HEK293 (cell line): ENCODE measurements around the gene PHACTR2.

Experiments used
- CTCF ChIA-PET: fragments of 350-600 bp; formaldehyde crosslinking; extraction: SDS; loops from one replicate; lab custom pipeline; 2021; ENCODE audit warnings: antibody characterized with exemption; lab: Yijun Ruan, JAX
- POLR2A ChIA-PET: fragments of 300-600 bp; formaldehyde crosslinking; extraction: SDS; loops from one replicate; lab custom pipeline; 2020; ENCODE audit warnings: antibody characterized with exemption, inconsistent platforms; lab: Yijun Ruan, JAX
- H3K27ac ChIP-seq: fragments of 200-500 bp; sonication (Bioruptor generic); 2 replicates; pipeline ENCODE4 v1.5.1; 2014; ENCODE audit warnings: low read depth, low read length, control low read depth, inconsistent platforms; ENCODE audit errors: extremely low read depth
- H3K36me3 ChIP-seq, 2 experiments: fragments of 200-500 bp in 1 of 2; sonication (Bioruptor generic) in 1 of 2; 1 replicate in 1 of 2; 2 replicates in 1 of 2; pipeline ENCODE4 v1.5.1; 2014 to 2017; ENCODE audit warnings: inconsistent platforms in 2 of 2, low read length in 2 of 2; ENCODE audit not compliant: control insufficient read depth in 2 of 2, insufficient read depth in 1 of 2
- H3K4me1 ChIP-seq: fragments of 200-500 bp; sonication (Bioruptor generic); 2 replicates; pipeline ENCODE4 v1.5.1; 2014; ENCODE audit warnings: mild to moderate bottlenecking, low read length, inconsistent platforms; ENCODE audit not compliant: control insufficient read depth, insufficient read depth
- H3K4me3 ChIP-seq: 2 replicates; pipeline ENCODE4 v1.5.1; 2011; ENCODE audit warnings: low read depth, mild to moderate bottlenecking, control low read depth, low read length, moderate library complexity
- H3K9me3 ChIP-seq: fragments of 200-500 bp; sonication (Bioruptor generic); 2 replicates; pipeline ENCODE4 v1.5.1; 2014; ENCODE audit warnings: low read depth, low read length, inconsistent platforms; ENCODE audit not compliant: control insufficient read depth, insufficient read depth
- GLI2 ChIP-seq: fragments of 450-650 bp; formaldehyde crosslinking; IDR thresholded peaks from 2 replicates; pipeline ENCODE4; 2017; ENCODE audit warnings: missing biosample characterization, missing genetic modification characterization, low read depth, borderline replicate concordance
- PRDM1 ChIP-seq: fragments of 450-650 bp; formaldehyde crosslinking; IDR thresholded peaks from 2 replicates; pipeline ENCODE4; 2016; ENCODE audit warnings: missing biosample characterization, missing genetic modification characterization
- SCRT2 ChIP-seq: fragments of 450-650 bp; formaldehyde crosslinking; IDR thresholded peaks from 2 replicates; pipeline ENCODE4 v1.5.1; 2016; ENCODE audit warnings: missing biosample characterization, missing genetic modification characterization
- YY2 ChIP-seq: fragments of 450-650 bp; formaldehyde crosslinking; IDR thresholded peaks from 2 replicates; pipeline ENCODE4 v1.5.1; 2016; ENCODE audit warnings: missing biosample characterization, missing genetic modification characterization
- ZBTB21 ChIP-seq: fragments of 450-650 bp; formaldehyde crosslinking; IDR thresholded peaks from 2 replicates; pipeline ENCODE4 v1.5.1; 2017; ENCODE audit warnings: missing biosample characterization, missing genetic modification characterization
- ZNF174 ChIP-seq: fragments of 450-650 bp; formaldehyde crosslinking; IDR thresholded peaks from 2 replicates; pipeline ENCODE4 v1.5.0; 2017; ENCODE audit warnings: missing biosample characterization, mild to moderate bottlenecking, missing genetic modification characterization
- ZNF202 ChIP-seq: fragments of 450-650 bp; formaldehyde crosslinking; IDR thresholded peaks from 2 replicates; pipeline ENCODE4 v1.5.1; 2016; ENCODE audit warnings: missing biosample characterization, missing genetic modification characterization, borderline replicate concordance
- ZNF248 ChIP-seq: fragments of 450-650 bp; formaldehyde crosslinking; IDR thresholded peaks from 2 replicates; pipeline ENCODE4 v1.5.1; 2017; ENCODE audit warnings: missing biosample characterization, missing genetic modification characterization
- ZNF274 ChIP-seq, 2 experiments: fragments of 200-500 bp in 1 of 2; fragments of 450-650 bp in 1 of 2; sonication (Bioruptor generic) in 1 of 2; formaldehyde crosslinking in 1 of 2; IDR thresholded peaks; 2 replicates each; pipeline versions ENCODE4 v1.5.1 to v1.6.1; 2014 to 2016; ENCODE audit warnings: borderline replicate concordance in 1 of 2, inconsistent platforms in 1 of 2, low read length in 1 of 2, missing biosample characterization in 1 of 2, missing genetic modification characterization in 1 of 2
- ZNF292 ChIP-seq: fragments of 450-650 bp; formaldehyde crosslinking; IDR thresholded peaks from 2 replicates; pipeline ENCODE4 v1.5.1; 2016; ENCODE audit warnings: low read depth, missing biosample characterization, missing genetic modification characterization, borderline replicate concordance
- ZNF302 ChIP-seq: fragments of 450-650 bp; formaldehyde crosslinking; IDR thresholded peaks from 2 replicates; pipeline ENCODE4 v1.5.1; 2016; ENCODE audit warnings: missing biosample characterization, missing genetic modification characterization, low read depth
- ZNF324 ChIP-seq: fragments of 450-650 bp; formaldehyde crosslinking; IDR thresholded peaks from 2 replicates; pipeline ENCODE4 v1.5.1; 2016; ENCODE audit warnings: missing biosample characterization, missing genetic modification characterization
- ZNF433 ChIP-seq: fragments of 450-650 bp; formaldehyde crosslinking; IDR thresholded peaks from 2 replicates; pipeline ENCODE4 v1.5.1; 2016; ENCODE audit warnings: missing biosample characterization, missing genetic modification characterization, low read depth
- ZNF585B ChIP-seq: fragments of 450-650 bp; formaldehyde crosslinking; IDR thresholded peaks from 2 replicates; pipeline ENCODE4 v1.5.1; 2016; ENCODE audit warnings: missing biosample characterization, missing genetic modification characterization
- ZNF610 ChIP-seq: fragments of 450-650 bp; formaldehyde crosslinking; IDR thresholded peaks from 2 replicates; pipeline ENCODE4 v1.5.1; 2016; ENCODE audit warnings: missing biosample characterization, missing genetic modification characterization, borderline replicate concordance
- ZNF621 ChIP-seq: fragments of 450-650 bp; formaldehyde crosslinking; IDR thresholded peaks from 2 replicates; pipeline ENCODE4 v1.5.1; 2017; ENCODE audit warnings: missing biosample characterization, missing genetic modification characterization
- ZNF624 ChIP-seq: fragments of 450-650 bp; formaldehyde crosslinking; IDR thresholded peaks from 2 replicates; pipeline ENCODE4 v1.5.1; 2017; ENCODE audit warnings: missing biosample characterization, missing genetic modification characterization
- ZNF626 ChIP-seq: fragments of 450-650 bp; sonication (Bioruptor Pico); formaldehyde crosslinking; IDR thresholded peaks from 2 replicates; pipeline ENCODE4 v1.5.1; 2018; ENCODE audit warnings: missing biosample characterization, missing genetic modification characterization, inconsistent platforms
- ZNF654 ChIP-seq: fragments of 450-650 bp; formaldehyde crosslinking; IDR thresholded peaks from 2 replicates; pipeline ENCODE4 v1.5.1; 2016; ENCODE audit warnings: low read depth, missing biosample characterization, missing genetic modification characterization
- ZNF664 ChIP-seq: fragments of 450-650 bp; formaldehyde crosslinking; IDR thresholded peaks from 2 replicates; pipeline ENCODE4 v1.5.1; 2016; ENCODE audit warnings: missing biosample characterization, missing genetic modification characterization
- ZNF707 ChIP-seq: fragments of 450-650 bp; formaldehyde crosslinking; IDR thresholded peaks from 2 replicates; pipeline ENCODE4 v1.5.1; 2016; ENCODE audit warnings: missing biosample characterization, missing genetic modification characterization
- ZNF843 ChIP-seq: fragments of 450-650 bp; formaldehyde crosslinking; IDR thresholded peaks from 2 replicates; pipeline ENCODE4 v1.5.1; 2016; ENCODE audit warnings: missing biosample characterization, missing genetic modification characterization
- TF ChIP-seq, protein P1 (sequence below): fragments of 450-650 bp; formaldehyde crosslinking; IDR thresholded peaks from 2 replicates; pipeline ENCODE4 v1.5.1; 2016; ENCODE audit warnings: missing biosample characterization, missing genetic modification characterization
- TF ChIP-seq, protein P2 (sequence below): fragments of 450-650 bp; formaldehyde crosslinking; conservative IDR thresholded peaks from 2 replicates; pipeline ENCODE4 v1.5.1; 2016; ENCODE audit warnings: low read depth, missing biosample characterization, missing genetic modification characterization
- TF ChIP-seq, protein P3 (sequence below): fragments of 450-650 bp; formaldehyde crosslinking; IDR thresholded peaks from 2 replicates; pipeline ENCODE4 v1.5.1; 2017; ENCODE audit warnings: missing biosample characterization, missing genetic modification characterization
- TF ChIP-seq, protein P4 (sequence below): fragments of 450-650 bp; formaldehyde crosslinking; IDR thresholded peaks from 2 replicates; pipeline ENCODE4 v1.5.0; 2017; ENCODE audit warnings: missing biosample characterization, missing genetic modification characterization, borderline replicate concordance

PHACTR2 gene

DNA sequence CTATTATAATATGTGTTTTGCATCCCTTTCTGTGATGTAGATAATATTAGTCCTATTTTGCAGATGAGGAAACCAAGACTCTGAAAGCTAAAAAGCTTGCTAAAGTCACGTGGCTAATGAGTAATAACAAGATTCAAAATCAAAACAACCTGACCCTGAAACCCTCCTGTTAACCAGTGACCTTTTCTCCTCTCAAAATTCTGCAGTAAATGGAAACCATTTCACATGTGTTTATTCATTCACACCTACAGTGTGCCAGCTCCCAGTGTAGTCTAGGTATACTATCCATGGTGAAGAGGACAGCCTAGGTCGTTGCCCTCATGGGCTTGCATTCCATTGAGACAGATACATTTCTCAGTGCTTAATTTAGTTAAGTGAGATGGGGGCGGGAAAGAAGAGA is 30.6 kb upstream of the PHACTR2 start:
- Histone ChIP-seq H3K9me3 (no peaks in the 10 kb centered on the region), H3K36me3 (no peaks in the 10 kb centered on the region), H3K4me1 (no peaks in the 10 kb centered on the region), H3K4me3 (no peak overlapping the region), H3K27ac (no peak overlapping the region)
- ChIA-PET POLR2A (no interaction called here), CTCF (interaction anchor here (1.0 kb wide), 1 partner anchor 74 kb away, joined by 3 read pairs; no protein-coding TSS in a partner anchor)
- TF ChIP-seq ZNF248 (no peak), ZBTB21 (no peak), ZNF433 (no peak), PRDM1 (tag by site-specific recombination) (no peak), ZNF174 (tag by site-specific recombination) (no peak), ZNF664 (tag by site-specific recombination) (no peak)
- TF ChIP-seq, protein P1, sequence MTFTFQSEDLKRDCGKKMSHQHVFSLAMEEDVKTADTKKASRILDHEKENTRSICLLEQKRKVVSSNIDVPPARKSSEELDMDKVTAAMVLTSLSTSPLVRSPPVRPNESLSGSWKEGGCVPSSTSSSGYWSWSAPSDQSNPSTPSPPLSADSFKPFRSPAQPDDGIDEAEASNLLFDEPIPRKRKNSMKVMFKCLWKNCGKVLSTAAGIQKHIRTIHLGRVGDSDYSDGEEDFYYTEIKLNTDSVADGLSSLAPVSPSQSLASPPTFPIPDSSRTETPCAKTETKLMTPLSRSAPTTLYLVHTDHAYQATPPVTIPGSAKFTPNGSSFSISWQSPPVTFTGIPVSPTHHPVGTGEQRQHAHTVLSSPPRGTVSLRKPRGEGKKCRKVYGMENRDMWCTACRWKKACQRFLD (tag by site-specific recombination) = no peak
- TF ChIP-seq, protein P2, sequence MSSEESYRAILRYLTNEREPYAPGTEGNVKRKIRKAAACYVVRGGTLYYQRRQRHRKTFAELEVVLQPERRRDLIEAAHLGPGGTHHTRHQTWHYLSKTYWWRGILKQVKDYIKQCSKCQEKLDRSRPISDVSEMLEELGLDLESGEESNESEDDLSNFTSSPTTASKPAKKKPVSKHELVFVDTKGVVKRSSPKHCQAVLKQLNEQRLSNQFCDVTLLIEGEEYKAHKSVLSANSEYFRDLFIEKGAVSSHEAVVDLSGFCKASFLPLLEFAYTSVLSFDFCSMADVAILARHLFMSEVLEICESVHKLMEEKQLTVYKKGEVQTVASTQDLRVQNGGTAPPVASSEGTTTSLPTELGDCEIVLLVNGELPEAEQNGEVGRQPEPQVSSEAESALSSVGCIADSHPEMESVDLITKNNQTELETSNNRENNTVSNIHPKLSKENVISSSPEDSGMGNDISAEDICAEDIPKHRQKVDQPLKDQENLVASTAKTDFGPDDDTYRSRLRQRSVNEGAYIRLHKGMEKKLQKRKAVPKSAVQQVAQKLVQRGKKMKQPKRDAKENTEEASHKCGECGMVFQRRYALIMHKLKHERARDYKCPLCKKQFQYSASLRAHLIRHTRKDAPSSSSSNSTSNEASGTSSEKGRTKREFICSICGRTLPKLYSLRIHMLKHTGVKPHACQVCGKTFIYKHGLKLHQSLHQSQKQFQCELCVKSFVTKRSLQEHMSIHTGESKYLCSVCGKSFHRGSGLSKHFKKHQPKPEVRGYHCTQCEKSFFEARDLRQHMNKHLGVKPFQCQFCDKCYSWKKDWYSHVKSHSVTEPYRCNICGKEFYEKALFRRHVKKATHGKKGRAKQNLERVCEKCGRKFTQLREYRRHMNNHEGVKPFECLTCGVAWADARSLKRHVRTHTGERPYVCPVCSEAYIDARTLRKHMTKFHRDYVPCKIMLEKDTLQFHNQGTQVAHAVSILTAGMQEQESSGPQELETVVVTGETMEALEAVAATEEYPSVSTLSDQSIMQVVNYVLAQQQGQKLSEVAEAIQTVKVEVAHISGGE = no peak

DNA sequence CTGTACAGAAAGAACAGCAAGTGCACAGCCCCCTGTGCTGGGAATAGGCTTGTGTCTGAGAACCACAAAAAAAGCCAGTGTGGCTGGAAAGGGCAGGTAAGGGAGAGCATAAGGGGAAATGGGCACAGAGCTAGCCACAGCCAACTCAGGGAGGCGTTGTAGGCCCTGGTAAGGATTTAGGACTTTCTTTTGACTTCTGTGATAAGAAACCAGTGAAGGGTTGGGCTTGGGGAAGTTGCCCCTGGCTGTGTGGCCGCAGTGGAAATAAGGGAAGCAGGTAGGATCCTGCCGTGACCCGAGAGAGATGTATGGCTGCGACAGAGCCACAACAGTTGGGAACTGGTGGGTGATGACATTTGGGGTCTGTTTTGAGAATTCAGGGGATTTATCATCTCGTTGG is 30.0 kb upstream of the PHACTR2 start:
- no peaks in the 10 kb centered on the region for H3K9me3 ChIP-seq
- no peaks in the 10 kb centered on the region for H3K36me3 ChIP-seq
- H3K27ac ChIP-seq = no peak overlapping the region
- H3K4me3 ChIP-seq = no peak overlapping the region
- H3K4me1 ChIP-seq = no peaks in the 10 kb centered on the region
- POLR2A ChIA-PET = interaction anchor here (0.6 kb wide), 1 partner anchor 1395 kb away, joined by 3 read pairs; no protein-coding TSS in a partner anchor
- CTCF ChIA-PET = interaction anchor here (0.6 kb wide), 1 partner anchor 366 kb away, joined by 3 read pairs; no protein-coding TSS in a partner anchor
- TF ChIP-seq ZNF202 (tag by site-specific recombination) (no peak), ZNF707 (tag by site-specific recombination) (no peak), ZNF654 (no peak), YY2 (tag by site-specific recombination) (no peak), ZNF610 (tag by site-specific recombination) (no peak), ZNF626 (tag by site-specific recombination) (no peak), ZNF585B (tag by site-specific recombination) (no peak), ZNF292 (tag by site-specific recombination) (no peak), ZNF324 (no peak), ZNF843 (tag by site-specific recombination) (no peak), ZNF274 (IDR thresholded peaks at IDR 0.05; ENCODE audit: low read length) (no peak), ZNF274 (tag by site-specific recombination; IDR thresholded peaks at IDR 0.05; ENCODE audit: borderline replicate concordance) (no peak), ZNF624 (tag by site-specific recombination) (no peak), ZNF621 (tag by site-specific recombination) (no peak), ZNF302 (tag by site-specific recombination) (no peak), GLI2 (tag by site-specific recombination) (no peak), SCRT2 (tag by site-specific recombination) (no peak)
- TF ChIP-seq, protein P3, sequence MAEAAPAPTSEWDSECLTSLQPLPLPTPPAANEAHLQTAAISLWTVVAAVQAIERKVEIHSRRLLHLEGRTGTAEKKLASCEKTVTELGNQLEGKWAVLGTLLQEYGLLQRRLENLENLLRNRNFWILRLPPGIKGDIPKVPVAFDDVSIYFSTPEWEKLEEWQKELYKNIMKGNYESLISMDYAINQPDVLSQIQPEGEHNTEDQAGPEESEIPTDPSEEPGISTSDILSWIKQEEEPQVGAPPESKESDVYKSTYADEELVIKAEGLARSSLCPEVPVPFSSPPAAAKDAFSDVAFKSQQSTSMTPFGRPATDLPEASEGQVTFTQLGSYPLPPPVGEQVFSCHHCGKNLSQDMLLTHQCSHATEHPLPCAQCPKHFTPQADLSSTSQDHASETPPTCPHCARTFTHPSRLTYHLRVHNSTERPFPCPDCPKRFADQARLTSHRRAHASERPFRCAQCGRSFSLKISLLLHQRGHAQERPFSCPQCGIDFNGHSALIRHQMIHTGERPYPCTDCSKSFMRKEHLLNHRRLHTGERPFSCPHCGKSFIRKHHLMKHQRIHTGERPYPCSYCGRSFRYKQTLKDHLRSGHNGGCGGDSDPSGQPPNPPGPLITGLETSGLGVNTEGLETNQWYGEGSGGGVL (tag by site-specific recombination) = no peak
- TF ChIP-seq, protein P4, sequence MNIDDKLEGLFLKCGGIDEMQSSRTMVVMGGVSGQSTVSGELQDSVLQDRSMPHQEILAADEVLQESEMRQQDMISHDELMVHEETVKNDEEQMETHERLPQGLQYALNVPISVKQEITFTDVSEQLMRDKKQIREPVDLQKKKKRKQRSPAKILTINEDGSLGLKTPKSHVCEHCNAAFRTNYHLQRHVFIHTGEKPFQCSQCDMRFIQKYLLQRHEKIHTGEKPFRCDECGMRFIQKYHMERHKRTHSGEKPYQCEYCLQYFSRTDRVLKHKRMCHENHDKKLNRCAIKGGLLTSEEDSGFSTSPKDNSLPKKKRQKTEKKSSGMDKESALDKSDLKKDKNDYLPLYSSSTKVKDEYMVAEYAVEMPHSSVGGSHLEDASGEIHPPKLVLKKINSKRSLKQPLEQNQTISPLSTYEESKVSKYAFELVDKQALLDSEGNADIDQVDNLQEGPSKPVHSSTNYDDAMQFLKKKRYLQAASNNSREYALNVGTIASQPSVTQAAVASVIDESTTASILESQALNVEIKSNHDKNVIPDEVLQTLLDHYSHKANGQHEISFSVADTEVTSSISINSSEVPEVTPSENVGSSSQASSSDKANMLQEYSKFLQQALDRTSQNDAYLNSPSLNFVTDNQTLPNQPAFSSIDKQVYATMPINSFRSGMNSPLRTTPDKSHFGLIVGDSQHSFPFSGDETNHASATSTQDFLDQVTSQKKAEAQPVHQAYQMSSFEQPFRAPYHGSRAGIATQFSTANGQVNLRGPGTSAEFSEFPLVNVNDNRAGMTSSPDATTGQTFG (tag by site-specific recombination) = no peak
